Suppressor macrophage treated with lipopolysaccharide for 1 hour (primary cell): ENCODE results near the gene TUBB3.
"Not testable (repeated sequence)": the region's sequence is repeated elsewhere in the genome, so short reads cannot be mapped to it uniquely, and the experiment has no call there.

Experiments used
- DNase-seq, 3 donors: peaks; one replicate each; pipeline ENCODE4 v3.0.0-alpha.2; 2020 to 2022

The TUBB3 gene

DNA sequence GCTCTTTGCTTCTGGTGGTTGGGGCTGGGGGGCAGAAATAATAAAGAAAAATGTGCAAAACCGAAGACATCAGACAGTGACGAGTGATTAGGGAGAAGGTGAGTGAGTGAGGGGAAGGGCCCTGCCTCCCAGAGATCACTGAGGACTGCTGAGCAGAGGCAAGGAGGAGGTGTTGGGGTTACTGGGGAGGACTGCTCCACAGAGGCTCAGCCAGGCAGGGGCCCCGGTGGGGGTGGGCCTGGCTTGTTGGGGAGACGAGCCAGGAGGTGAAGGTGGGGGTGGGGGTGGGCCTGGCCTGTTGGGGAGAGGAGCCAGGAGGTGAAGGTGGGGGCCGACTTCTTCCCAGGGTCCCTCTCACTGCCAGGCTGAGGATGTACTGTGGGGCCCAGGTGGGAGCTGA lies 23.4 kb downstream of the TUBB3 start:
- no peak for DNase-seq

- peak in 1 of 3 donors; percentile 40 for DNase-seq
Observed at GRCh38 chr16:89949121-89949742, 26.1 kb downstream of the TUBB3 start.

- DNase-seq: no peak
Observed at GRCh38 chr16:89949756-89950155, 26.6 kb downstream of the TUBB3 start.

DNA sequence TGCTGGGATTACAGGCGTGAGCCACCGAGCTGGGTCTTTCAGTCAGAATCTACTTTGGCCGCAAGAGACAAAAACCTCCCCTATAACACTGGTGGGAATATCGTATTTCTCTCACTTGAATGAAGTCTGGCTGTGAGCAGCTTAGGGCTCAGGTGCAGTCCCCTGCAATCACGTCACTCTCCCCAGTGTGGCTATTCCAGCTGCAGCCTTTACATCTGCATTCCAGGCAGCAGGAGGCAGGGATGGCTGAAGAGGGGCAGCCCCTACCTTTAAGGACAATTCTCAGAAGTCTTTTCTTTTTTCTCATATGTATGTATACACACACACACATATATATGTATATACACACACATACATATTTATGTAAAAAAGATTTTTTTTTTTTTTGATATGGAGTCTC lies 28.4 kb downstream of the TUBB3 start:
- DNase-seq: no peak

GRCh38 chr16:89952049-89952448 lies 28.9 kb downstream of the TUBB3 start:
- DNase-seq: no peak

DNA sequence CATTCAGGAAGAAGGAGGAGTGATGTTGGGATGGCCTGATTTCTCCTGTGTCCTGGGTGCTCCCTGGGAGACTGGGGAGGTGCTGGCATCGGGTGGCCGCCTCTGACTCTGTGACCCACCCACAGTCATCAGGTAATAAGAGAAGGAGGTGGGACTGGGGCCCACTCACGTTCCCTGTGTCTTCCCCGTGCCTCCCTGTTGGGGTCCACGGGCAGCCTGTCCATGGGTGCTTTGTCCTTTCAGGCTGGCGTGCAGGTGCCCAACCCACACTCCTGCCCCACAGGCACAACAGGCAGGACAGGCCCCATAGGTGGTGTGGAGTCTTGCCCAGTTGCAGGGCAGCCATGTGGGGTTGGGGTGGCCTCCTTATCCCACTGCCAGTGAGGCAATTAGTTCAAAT lies 29.4 kb downstream of the TUBB3 start:
- DNase-seq: no peak

- DNase-seq: no peak
Observed at GRCh38 chr16:89953671-89954406, 30.7 kb downstream of the TUBB3 start.

GRCh38 chr16:89954462-89954861 lies 31.3 kb downstream of the TUBB3 start:
- DNase-seq: no peak

DNA sequence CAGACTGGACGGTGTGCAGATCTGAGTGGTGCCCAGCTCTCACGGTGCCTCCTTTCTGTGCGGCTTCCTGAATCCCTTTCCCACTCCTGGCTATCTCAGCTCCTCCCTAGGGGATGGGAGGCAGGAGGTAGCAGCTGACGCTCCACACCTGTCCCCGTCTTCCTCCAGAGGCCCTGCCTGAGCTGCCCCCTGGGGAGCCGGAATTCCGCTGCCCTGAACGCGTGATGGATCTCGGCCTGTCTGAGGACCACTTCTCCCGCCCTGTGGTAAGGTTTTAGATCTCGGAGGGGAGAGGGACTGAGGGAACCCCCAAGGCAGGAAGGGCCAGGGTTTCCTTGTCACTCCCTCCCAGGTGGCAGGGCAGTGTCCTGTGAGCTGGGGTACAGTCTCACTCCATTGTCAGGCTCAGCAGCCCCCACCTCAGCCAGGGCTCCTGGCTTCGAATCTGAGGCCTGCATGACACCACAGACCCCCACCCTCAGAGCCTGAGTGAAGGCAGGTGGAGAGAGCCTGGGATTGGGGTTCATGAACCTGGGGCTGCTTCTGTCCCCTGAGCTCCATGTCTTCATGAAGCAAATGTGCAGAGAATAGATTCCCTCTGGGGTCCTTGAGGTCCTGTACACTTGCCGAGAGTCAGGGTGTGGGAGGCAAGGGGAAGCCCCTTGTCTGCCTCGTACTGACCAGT lies 32.0 kb downstream of the TUBB3 start:
- no peak for DNase-seq

- DNase-seq: peak; percentile 71 to 82 (median 80)
Observed at GRCh38 chr16:89956505-89957215, 33.5 kb downstream of the TUBB3 start.

DNA sequence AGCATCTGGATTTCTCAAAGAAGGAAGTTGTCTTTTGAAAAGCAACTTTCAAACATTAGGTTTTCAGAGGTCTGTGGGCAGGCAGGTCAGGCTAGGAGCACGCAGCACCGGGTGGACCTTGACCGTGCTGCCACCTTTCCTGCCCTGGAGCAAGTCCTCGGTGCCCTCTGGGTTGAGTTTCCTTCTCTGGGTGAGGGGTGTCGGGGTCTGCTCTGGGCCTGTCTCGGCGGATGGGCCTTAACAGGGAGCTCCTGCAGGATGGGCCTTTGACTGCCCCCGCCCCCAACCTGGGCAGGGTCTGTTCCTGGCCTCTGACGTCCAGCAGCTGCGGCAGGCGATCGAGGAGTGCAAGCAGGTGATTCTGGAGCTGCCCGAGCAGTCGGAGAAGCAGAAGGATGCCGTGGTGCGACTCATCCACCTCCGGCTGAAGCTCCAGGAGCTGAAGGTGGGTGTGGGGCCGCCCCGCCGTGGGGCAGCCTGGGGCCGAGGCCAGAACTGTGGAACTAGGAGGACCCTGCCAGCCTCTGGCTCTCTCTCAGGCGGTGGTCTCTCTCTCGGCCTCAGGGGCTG lies 34.2 kb downstream of the TUBB3 start:
- peak in 1 of 3 donors; percentile 14 for DNase-seq

GRCh38 chr16:89958068-89958467 lies 34.9 kb downstream of the TUBB3 start:
- peak; percentile 77 to 86 (median 81) for DNase-seq

GRCh38 chr16:89958596-89958995 lies 35.5 kb downstream of the TUBB3 start:
- DNase-seq: no peak

GRCh38 chr16:89960966-89961365 lies 37.8 kb downstream of the TUBB3 start:
- no peak for DNase-seq

DNA sequence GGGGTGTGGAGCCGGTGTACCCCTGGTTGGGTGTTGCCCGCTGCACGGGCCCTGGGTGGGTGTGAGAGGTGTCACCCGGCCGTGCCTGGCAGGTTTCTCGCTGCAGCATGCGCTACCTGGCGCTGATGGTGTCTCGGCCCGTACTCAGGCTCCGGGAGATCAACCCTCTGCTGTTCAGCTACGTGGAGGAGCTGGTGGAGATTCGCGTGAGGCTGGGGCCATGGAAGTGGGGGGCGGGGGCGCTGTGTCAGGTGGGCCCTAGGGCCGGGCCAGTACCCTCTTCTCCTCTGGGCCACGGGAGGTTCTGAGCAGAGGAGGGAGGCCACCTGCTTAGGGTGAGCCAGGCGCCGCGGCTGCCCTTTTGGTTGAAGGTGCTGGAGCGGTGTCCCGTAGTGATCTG lies 38.8 kb downstream of the TUBB3 start:
- no peak for DNase-seq

GRCh38 chr16:89962754-89963498 lies 39.8 kb downstream of the TUBB3 start:
- DNase-seq: no peak

GRCh38 chr16:89964201-89964600 lies 41.1 kb downstream of the TUBB3 start:
- DNase-seq: no peak

DNA sequence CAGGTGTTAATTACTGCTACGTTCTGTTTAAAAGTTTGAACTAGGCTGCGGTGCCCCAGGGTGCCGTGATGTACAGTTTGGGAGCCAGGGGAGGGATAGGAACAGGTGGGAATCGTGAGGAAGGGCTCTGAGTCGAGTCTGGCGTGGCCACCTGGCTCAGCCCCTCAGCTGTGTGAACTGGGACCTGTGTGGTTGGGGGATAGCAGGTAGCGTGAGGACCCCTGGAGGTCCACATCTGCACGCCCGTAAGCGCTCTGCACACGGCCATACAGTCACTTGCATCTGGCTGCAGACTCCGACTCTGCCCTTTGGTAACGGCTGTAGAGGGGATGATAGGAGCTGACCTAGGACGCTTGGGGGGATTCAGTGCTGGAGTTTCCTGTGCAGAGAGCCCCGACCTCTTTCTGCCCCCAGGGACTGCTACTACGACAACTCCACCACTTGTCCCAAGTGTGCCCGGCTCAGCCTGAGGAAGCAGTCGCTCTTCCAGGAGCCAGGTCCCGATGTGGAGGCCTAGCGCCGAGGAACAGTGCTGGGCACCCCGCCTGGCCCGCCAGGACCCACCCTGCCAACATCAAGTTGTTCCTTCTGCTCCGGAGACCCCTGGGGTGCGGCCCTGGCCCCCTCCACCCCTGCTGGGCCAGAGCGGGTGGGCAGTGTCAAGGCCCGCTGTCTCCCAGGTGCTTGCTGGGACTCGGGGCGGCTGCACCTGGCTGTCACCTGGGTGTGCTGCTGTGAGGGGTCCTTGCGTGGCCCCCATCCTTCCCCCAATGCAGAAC lies 42.5 kb downstream of the TUBB3 start:
- no peak for DNase-seq

DNA sequence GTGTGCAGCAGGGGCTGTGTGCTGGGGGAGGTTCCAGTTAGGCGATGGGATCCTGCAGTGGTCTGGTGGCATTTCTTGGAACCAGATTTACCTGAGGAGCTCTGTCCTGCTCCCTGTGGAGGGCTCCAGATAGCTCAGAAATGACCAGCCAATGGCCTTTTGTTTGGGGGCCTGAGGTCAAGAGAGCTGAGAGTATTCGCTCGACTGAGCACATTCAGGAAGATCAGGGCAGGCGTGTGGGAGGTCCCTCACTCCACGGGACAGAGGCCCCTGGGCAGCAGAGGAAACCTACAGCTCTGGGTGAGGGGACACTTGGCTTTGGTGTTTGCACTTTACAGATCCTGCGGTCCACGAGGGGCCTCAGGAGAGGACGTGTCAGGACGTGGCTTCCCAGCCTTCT lies 43.6 kb downstream of the TUBB3 start:
- DNase-seq: no peak

GRCh38 chr16:89967436-89967835 lies 44.3 kb downstream of the TUBB3 start:
- peak; percentile 62 to 73 (median 70) for DNase-seq

GRCh38 chr16:89968074-89968473 lies 44.9 kb downstream of the TUBB3 start:
- not testable (repeated sequence) for DNase-seq
